PFSK-1 (cell line): ENCODE data around the gene DGKK.

Experiments
- POLR2AphosphoS5 ChIP-seq: IDR thresholded peaks from 2 replicates; pipeline ENCODE4 v1.6.1; 2012; ENCODE audit warnings: low read depth, mild to moderate bottlenecking, control low read depth, low read length, moderate library complexity
- SIN3A ChIP-seq: IDR thresholded peaks from 2 replicates; pipeline ENCODE4 v1.6.1; 2012; ENCODE audit warnings: mild to moderate bottlenecking, low read length, moderate library complexity, borderline replicate concordance; ENCODE audit not compliant: insufficient read depth
- TF ChIP-seq, protein P1 (sequence below), 2 experiments: IDR thresholded peaks; 2 replicates each; pipeline versions ENCODE4 v1.6.1 to v1.8.0; 2011 to 2012; ENCODE audit warnings: low read depth in 2 of 2, low read length in 2 of 2, control low read depth in 1 of 2, inconsistent platforms in 1 of 2, mild to moderate bottlenecking in 1 of 2, moderate library complexity in 1 of 2; ENCODE audit not compliant: insufficient read depth in 1 of 2

DNA sequence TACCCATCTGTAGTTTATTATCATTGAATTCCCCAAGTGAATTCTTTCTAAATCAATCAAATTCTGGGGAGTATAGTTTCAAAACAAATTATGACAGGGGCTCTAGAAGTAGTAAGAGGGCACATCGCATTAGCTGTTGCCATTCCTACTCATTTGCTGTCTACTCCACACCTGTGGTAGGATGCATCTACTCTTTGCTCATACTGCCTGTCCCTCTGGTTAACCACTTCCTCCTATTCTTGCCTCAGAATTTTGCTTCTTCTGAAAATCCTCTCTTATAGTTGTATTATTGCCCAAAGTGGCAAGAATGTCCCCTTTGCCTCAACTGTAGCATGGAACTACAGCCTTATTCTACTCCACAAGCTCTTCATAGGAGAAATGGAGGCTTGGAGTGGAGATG, 12.7 kb upstream of the DGKK start:
- TF ChIP-seq POLR2AphosphoS5 (no peak), SIN3A (no peak)
- TF ChIP-seq, protein P1, sequence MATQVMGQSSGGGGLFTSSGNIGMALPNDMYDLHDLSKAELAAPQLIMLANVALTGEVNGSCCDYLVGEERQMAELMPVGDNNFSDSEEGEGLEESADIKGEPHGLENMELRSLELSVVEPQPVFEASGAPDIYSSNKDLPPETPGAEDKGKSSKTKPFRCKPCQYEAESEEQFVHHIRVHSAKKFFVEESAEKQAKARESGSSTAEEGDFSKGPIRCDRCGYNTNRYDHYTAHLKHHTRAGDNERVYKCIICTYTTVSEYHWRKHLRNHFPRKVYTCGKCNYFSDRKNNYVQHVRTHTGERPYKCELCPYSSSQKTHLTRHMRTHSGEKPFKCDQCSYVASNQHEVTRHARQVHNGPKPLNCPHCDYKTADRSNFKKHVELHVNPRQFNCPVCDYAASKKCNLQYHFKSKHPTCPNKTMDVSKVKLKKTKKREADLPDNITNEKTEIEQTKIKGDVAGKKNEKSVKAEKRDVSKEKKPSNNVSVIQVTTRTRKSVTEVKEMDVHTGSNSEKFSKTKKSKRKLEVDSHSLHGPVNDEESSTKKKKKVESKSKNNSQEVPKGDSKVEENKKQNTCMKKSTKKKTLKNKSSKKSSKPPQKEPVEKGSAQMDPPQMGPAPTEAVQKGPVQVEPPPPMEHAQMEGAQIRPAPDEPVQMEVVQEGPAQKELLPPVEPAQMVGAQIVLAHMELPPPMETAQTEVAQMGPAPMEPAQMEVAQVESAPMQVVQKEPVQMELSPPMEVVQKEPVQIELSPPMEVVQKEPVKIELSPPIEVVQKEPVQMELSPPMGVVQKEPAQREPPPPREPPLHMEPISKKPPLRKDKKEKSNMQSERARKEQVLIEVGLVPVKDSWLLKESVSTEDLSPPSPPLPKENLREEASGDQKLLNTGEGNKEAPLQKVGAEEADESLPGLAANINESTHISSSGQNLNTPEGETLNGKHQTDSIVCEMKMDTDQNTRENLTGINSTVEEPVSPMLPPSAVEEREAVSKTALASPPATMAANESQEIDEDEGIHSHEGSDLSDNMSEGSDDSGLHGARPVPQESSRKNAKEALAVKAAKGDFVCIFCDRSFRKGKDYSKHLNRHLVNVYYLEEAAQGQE (IDR thresholded peaks at IDR 0.05; ENCODE audit: insufficient read depth in 1 of 2, low read depth in 2 of 2, low read length in 2 of 2), result no peak
